GM20000 (cell line): ENCODE measurements around the gene RPSA.
"Not testable (repeated sequence)": the region's sequence is repeated elsewhere in the genome, so short reads cannot be mapped to it uniquely, and the experiment has no call there.

Experiments used
- DNase-seq: peaks from one replicate; pipeline ENCODE4 v3.0.0; 2012; ENCODE audit warnings: low spot score
- TF ChIP-seq, protein P1 (sequence below): IDR thresholded peaks from 2 replicates; pipeline ENCODE4 v1.5.1; 2012; ENCODE audit warnings: mild to moderate bottlenecking, control low read depth; ENCODE audit errors: extremely low read depth, missing control alignments

RPSA gene

GRCh38 chr3:39449796-39450195 is 43.3 kb downstream of the RPSA start:
- TF ChIP-seq, protein P1, sequence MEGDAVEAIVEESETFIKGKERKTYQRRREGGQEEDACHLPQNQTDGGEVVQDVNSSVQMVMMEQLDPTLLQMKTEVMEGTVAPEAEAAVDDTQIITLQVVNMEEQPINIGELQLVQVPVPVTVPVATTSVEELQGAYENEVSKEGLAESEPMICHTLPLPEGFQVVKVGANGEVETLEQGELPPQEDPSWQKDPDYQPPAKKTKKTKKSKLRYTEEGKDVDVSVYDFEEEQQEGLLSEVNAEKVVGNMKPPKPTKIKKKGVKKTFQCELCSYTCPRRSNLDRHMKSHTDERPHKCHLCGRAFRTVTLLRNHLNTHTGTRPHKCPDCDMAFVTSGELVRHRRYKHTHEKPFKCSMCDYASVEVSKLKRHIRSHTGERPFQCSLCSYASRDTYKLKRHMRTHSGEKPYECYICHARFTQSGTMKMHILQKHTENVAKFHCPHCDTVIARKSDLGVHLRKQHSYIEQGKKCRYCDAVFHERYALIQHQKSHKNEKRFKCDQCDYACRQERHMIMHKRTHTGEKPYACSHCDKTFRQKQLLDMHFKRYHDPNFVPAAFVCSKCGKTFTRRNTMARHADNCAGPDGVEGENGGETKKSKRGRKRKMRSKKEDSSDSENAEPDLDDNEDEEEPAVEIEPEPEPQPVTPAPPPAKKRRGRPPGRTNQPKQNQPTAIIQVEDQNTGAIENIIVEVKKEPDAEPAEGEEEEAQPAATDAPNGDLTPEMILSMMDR, result no peak
- no peak for DNase-seq

- no peak for DNase-seq
- TF ChIP-seq, protein P1, result no peak
Observed at GRCh38 chr3:39453134-39453533, 46.6 kb downstream of the RPSA start.

- not testable (repeated sequence) for DNase-seq
Observed at GRCh38 chr3:39453872-39454271, 47.4 kb downstream of the RPSA start.

GRCh38 chr3:39454591-39455217 is 48.2 kb downstream of the RPSA start:
- no peak for DNase-seq

DNA sequence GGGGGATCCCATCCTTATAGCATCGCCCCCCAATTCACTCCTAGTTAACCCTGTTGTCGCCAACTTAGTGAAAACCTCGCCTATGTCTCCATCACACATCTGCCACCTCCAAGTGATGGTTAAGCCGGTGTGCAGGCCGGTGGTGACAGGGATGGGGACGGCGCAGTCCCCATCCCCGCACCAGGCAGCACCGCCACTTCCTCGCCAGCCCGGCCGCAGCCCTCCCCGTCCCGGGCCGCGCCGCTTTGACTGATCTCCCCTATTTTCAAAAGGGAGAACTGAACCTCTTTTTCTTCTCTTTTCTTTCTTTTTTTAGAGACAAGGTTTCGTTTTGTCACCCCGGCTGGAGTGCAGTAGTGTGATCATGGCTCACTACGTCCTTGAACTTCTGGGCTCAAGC is 49.6 kb downstream of the RPSA start:
- TF ChIP-seq, protein P1, result no peak
- DNase-seq, result no peak

More at GRCh38 chr3:39454591-39455217, 48.2 kb downstream of the RPSA start:
- TF ChIP-seq, protein P1, result no peak

DNA sequence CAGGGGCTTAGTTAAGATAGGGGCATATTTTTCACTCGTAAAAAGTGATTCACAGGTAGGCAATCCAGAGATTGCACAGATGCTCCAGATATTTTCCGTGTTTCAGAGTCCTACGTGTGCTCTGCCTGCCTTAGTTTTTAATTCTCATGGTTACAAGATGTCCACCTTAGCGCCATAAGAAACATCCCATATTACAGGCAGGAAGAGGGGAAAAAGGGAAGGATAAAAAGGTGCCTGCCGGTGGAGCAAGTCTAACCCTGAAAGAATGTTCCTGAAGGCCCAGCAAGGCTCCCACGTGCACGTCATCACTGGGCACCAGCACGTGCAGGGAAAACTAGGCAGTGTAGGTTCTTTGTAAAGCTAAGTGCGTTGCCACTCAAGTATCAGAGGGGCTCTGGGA is 50.8 kb downstream of the RPSA start:
- TF ChIP-seq, protein P1, result no peak
- no peak for DNase-seq

GRCh38 chr3:39458579-39458978 is 52.1 kb downstream of the RPSA start:
- not testable (repeated sequence) for DNase-seq

DNA sequence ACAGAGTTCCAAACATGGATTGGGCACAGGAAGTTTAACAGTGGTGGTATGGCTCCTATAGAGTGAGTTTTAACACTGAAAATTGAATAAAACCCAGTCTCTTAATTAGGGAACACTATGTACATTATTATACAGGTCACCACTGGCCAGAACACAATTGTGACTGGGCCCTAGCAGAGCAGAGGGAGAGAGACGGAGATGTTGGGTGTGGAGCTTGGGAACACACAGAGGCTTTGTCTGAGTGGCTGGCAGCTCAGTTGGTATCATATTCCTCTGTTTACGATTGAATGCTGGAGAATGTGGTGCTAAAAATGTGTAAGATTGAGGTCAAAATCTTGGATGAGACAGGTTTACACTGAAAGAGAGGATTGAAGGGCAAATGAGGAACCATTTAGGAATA is 54.2 kb downstream of the RPSA start:
- TF ChIP-seq, protein P1, result no peak
- DNase-seq, result no peak
